GM21423 (cell line): ENCODE results near the gene SYNGR1.
"Not testable (repeated sequence)": the region's sequence is repeated elsewhere in the genome, so short reads cannot be mapped to it uniquely, and the experiment has no call there.

Experiments
- ATAC-seq: cut with Tn5 transposase; IDR thresholded peaks from one replicate; pipeline ENCODE4 v1.9.1; 2021; ENCODE audit warnings: mild to moderate bottlenecking, moderate library complexity; ENCODE audit not compliant: unreplicated experiment

The SYNGR1 gene

DNA sequence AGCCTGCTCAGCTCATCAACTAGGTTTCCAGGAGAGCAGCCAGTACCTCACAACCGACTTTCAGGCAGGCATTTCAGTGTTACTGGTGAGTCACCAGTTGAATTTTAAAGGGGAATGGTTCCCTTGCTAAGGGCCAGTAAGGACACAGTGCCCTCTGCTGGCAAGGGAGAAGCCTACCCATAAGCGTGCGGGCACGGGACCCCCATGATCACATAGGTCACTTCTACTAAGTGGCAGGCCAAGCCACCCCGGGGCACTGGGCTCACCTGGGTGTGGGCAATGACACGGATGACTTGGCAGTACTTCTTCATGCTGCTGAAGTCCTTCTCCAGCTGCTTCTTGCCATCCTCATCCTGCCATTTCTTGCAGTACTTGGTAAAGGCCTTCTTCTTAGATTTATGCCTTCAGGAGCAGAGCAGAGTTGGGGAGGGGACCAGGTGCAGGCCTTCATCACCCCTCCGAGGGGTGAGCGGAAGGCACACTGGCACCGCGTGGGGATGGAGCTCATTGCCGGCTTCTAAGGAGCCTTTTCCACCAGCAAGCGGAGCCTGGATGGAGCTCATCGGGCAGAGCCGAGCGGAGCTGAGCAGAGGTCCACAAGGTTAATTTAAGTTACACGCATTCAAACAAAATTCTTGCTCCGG lies 33.2 kb upstream of the SYNGR1 start:
- ATAC-seq: no peak

DNA sequence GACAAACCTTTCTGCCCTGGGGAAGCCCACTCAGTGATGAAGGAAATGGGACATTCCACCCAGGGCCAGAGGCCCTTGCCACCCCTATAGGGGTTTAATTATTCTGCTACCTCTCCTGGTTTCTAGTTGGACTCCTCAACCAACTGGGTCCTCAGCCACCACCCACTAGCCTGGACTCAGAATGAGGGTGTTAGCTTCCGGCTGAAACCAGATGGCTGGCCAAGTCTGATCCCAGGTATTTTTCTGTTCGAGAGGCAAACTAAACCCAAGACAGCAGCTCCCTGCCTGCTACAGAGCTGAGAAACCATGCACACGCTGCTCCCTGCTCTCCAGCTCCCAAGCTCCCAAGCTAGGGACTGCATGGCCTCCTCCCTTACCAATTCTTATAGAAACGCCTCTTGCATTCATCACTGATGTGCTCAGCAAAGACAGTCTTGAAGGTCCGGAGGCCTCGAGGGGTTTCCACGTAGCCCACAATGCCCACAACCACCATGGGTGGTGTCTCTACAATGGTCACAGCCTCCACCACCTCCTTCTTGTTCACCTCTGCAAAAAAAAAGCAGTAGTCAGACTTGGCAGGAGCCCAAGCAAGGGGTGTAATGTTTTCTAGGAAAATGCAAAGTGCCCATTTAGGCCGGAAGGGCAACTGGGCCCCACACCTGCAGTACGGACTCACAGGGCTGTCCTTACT lies 32.6 kb upstream of the SYNGR1 start:
- ATAC-seq: no peak

DNA sequence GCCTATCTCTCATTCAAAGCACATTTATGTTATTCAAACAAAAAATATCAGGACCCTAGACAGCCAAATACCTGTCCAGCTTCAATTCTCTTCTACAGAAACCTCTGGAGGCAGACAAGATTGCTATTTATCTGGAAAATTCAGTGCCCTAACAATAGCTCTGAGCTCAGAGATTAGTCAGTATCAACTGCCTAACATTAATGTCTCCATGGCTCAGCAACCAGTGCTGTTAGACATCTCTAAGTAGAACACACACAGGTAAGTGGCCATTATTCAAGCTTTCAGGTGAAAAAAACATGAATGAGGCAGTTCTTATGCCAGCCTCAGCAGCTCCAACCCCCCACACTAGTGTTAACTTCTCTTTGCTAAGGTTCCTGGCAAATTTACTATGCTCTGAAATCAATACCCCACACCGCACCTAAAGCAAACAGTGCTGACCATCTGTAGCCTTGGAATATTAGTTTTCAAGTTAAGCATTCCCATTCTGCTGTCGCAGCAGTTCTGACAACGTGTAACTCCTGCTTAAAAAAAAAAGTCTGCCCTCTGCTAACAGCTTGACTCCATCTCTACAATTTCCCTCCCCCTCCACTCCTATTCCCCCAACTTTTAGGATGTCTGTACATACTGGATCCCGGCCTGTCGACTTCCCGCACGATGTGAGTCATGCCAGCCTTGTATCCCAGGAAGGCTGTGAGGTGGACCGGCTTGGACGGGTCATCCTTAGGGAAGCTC lies 31.9 kb upstream of the SYNGR1 start:
- ATAC-seq: no peak

DNA sequence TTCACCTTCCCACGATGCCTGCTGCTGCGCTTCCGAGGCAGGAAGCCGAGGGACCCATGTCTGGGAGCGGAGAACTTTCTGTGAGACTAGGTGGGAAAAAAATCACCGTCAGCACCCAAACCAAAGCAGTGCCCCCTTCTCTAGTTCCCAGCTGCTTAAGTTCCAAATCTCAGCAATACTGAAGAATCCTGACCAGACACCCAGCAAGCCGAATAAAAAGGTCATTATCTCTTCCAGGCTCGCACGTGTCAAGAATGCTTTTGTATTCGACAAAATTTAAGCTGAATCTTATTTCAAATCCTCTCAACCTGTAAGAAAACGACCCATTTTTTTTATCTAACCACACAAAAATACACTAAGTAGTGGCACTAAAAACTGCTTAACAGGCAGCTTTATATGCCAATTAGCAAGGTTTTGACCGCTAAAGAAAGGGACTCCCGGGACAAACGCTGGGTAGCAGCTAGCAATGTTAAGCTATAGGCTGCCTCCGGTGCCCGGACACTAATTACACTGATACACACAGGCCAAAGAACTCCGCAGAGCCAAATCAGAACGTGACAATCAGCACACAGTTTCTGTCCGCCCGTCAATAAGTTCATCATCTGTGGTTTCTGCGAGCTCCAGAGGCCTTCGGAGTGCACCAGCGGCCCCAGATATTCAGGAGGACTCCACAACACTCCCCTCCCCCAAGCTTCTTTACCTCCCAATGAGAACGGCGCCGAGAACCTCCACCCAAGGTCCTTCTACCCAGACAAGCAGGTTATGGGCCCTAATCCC lies 31.1 kb upstream of the SYNGR1 start:
- ATAC-seq: peak; percentile 1

DNA sequence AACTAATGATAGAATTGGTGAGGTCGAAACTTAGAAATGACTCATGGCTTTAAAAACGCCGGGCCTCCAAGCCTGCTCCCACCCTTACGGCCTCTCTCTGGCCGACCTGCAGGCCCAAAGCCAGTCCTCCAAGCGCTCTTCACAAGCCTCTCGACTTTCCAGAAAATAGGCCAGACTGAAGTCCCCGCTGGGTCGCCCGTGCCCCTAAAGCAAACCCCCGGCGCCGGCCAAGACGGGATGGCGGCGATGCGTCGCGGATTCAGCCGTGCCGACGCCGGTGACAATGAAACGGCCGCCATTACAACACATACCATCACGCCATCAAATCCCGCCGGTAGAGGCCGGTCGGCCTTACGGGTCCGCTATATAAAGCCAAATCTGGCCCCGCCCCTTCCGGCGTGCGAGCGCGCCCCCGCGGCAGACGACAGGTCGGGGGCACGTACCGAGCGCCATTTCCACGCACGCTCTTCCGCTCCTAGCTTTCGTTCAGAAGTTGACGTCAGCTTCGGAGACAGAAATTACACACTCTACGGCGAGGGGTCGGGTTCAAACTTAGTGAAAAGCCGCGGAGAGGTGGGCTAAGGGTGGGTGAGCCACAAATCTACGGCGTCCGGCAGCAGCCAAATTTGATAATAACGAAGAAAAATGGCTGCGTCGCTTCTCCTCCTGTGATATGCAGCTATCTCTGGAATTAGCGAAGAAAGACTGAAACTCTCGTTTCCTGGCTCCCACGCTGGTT lies 30.3 kb upstream of the SYNGR1 start, which contains the start of gene RPL3:
RPL3 (minus strand) TSS at position 340 of the 739 bp plus-strand sequence; CDS start at position 314, 26 bp downstream.
- peak; percentile 79 for ATAC-seq

DNA sequence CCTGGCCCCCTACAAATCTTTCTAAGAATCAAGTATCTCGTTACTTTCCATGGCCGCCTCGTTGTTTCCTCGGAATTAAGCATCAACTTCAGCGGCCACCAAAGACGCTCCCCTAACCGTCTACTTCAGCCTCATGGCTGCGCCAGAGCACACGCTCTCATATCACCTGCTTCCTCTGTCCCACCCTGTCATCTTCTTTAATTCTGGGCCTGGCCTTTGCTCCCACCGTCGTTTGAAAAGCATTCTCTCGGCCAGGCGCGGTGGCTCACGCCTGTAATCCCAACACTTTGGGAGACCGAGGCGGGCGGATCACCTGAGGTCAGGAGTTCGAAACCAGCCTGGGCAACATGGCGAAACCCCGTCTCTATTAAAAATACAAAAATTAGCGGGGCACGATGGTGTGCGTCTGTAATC lies 29.2 kb upstream of the SYNGR1 start:
- not testable (repeated sequence) for ATAC-seq

DNA sequence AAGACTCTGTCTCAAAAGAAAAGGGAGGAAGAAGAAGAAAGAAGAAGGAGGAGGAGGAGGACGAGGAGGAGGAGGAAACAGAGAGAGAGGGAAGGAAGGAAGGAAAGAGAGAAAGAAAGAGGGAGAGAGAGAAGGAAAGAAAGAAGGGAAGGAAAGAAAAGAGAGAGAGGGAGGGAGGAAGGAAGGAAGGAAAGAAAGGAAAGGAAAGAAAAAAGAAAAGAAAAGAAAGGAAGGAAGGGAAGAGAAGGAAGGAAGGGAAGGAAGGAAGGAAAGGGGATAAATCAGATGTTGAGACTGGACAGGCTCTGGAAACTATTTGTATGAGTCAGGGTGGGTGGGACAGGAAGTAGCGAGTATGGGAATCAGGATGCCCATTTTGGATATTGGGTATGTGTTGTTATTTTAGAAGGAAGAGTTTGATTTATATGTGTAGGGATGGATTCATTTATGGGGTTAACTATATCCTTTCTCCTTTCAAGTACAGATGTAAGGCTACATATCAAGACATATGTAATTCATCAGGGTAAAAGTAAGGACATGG lies 24.3 kb upstream of the SYNGR1 start:
- no peak for ATAC-seq

DNA sequence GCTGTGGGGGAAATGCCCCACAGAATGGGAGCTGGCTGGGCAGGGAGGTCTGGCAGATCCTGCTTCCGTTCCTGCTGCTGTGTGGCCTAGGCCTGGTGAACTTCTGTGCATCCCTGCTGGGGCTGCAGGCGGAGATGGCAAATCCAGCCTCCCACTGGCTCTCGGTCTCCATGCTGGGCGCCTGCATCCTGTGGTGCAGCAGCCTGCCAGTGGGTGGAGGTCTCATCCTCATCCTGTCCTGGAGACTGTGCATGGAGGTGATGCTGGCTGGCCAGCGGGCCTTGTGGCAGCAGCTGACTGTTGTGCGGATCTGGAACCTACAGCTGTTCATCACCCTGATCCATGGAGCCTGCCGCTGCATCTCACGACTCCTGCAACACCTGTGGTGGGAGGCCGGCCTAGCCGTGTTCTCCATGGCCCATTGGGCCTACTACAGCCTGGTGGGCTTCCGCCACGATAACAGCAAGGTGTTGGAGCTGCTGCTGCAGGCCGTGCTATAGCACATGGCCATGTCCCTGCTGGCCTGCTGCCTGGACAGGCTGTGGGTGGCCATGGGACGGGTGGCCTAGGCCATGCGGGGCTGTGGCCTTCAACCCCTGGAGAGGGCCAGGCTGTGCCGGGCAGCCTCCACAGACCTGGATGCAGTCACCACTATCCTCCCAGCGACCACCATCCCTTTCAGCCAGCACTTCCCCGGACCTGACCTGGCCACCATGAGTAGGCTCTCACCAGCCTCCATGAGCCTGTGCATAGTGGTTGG lies 21.6 kb upstream of the SYNGR1 start:
- no peak for ATAC-seq

DNA sequence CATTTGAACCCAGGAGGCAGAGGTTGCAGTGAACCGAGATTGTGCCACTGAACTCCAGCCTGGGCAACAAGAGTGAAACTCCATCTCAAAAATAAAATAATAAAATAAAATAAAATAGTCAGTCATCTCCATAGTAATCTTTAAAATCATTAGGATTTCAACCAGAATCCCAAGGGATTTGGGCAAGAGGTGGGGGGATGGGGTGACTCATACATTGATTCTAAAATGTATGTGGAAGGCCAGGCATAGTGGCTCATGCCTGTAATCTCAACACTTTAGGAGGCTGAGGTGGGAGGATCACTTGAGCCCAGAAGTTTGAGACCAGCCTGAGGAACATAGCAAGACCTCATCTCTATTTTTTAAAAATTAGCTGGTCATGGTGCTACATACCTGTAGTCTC lies 19.2 kb upstream of the SYNGR1 start:
- ATAC-seq: not testable (repeated sequence)

DNA sequence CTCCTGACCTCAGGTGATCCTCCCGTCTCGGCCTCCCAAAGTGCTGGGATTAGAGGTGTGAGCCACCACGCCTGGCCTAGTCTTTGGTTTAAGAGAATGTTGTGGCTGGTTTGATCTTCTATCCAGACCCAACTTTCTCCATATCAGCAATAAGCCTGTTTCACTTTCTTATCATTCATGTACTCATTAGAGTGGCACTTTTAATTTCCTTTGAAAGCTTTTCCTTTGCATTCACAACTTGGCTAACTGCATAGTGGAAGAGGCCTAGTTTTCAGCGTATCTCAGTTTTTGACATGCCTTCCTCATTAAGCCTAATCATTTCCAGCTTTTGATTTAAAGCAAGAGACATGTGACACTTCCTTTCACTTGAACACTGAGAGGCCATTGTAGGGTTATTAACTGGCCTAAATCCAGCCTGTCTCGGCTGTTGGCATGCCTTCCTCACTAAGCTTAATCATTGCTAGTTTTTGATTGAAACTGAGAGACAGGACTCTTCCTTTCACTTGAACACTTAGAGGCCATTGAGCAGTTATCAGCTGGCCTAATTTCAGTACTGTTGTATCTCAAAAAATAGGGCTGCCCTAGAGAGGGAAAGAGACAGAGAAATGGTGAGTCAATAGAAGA lies 17.2 kb upstream of the SYNGR1 start:
- no peak for ATAC-seq

DNA sequence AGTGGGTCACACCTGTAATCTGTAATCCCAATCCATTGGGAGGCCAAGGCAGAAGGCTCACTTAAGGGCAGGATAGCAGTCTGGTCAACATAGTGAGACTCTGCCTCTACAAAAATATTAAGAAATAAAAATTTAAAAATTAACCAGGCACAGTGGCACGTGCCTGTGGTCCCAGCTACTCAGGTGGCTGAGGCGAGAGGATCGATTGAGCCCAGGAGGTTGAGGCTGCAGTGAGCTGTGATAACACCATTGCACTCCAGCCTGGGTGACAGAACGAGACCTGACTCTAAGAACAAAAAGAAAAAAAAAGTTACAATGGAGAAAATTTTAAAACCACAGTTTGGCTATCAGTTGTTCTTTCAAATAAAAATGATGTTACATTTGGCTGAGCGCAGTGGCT lies 13.4 kb upstream of the SYNGR1 start:
- ATAC-seq: no peak

DNA sequence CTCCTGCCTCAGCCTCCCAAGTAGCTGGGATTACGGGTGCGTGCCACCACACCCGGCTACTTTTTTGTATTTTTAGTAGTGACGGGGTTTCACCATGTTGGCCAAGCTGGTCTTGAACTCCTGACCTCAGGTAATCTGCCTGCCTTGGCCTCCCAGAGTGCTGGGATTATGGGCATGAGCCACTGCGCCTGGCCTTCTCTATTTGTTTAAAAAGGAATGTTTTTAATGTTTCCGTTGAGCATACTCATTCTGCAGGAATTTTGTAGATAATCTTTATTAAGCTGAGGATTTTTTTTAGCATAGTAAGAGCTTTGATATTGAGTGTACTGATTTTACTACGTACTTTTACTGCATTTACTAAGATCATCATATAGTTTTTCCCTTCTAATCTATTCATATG lies 10.0 kb upstream of the SYNGR1 start:
- ATAC-seq: not testable (repeated sequence)

DNA sequence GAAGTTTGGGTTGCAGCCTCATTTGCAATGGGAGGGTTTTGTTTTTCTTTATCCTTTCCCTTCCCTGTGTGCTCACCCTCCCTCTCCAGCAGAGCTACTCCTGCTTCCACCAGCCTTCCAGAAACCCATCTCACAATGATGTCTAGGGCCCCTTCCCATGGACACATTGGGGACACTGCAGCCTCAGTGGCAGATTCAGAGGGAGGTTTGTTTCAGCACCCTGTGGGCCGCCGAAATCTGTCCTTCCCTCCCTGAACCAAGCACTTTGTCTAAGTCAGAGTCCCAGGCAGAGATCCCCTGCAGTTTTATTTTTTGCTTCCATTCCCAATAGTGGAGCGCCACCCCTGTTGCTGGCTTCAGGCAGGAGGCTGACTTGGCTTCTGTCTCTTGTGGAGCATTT lies 8.6 kb upstream of the SYNGR1 start:
- no peak for ATAC-seq

DNA sequence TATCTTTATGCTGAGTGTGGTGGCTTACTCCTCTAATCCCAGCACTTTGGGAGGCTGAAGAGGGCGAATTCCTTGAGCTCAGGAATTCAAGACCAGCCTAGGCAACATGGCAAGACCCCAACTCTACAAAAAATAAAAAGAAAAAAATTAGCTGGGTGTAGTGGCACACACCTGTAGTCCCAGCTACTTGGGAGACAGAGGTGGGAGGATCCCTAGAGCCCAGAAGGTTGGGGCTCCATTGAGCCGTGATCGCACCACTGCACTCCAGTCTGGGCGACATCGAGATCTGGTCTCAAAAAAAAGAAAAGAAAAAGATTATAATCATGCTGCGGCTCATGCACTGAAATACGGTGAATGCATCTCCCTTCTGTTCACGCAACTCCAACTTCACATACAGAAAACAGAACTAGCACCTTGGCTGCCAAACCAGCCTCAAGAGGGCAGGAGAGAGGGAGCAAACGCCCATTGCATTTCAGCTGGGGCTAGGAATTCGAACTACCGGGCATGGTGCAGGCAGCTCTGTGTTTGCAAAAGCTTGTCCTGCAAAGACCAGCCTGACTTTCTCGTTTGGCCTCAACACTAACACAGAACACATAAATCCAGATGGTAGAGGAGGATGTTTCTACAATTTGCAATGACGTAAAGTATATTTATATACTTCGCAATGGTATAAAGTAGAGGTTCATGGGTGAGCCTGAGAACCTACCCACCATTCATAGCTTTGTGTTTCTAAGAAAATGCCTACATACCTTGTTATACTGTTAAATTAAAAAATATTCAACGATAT lies 6.3 kb upstream of the SYNGR1 start:
- no peak for ATAC-seq

DNA sequence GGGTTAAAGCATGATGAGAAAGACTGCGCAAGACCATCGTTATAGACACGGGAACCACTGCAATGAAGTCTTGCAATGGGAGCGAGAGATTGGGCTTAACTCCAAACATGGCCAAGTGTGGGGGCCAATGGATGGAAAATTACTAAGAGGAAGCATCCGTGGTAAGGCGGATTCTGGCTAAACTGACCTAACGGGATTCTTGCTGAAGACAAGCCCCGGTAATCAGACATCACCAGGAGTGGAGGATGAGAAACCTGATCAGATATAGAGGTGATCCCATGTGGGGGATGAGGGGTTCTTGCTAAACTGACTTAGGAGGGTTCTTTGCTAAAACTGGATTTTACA lies 5.8 kb upstream of the SYNGR1 start:
- ATAC-seq: no peak

DNA sequence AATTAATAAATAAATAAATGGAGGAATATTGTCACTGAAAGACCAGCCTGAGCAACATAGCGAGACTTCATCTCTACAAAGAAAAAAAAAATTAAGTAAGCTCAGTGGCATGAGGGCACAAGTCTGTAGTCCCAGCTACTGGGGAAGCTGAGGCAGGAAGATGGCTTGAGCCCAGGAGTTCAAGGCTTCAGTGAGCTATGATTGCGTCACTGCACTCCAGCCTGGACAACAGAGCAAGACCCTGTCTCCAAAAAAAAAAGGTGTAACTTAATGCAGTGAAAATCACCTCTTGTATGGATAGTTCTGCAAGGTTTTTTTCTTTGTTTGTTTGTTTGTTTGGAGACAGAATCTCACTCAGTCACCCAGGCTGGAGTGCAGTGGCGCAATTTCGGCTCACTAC lies 4.6 kb upstream of the SYNGR1 start:
- no peak for ATAC-seq

DNA sequence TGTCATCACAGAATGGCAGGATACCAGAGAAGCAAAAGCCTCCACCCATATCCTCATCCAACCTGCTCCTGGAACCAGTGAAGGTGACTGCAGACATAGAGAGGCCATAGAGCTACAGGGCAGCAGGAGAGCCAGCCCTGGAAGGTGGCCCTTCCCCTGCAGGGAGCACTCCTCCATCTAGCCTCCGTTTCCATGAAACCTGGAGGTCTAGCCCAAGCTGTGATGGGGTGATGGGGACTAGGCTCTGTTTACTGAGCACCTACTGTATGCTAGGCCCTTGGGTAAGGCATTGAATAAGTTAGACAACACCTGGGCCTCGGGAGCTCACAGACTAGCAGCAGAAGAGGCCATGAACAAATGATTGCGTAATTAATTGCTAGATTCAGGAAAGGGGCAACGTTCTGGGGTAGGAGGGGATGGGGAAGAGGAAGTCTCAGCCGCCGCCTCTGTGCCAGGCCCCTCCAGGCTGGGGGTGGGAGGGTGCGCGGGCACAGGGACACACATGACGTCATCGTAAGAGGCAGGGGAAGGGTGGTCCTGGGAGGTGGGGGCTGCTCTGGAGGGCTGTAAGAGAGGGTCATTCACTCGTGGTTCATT lies 784 bp upstream of the SYNGR1 start:
- no peak for ATAC-seq

DNA sequence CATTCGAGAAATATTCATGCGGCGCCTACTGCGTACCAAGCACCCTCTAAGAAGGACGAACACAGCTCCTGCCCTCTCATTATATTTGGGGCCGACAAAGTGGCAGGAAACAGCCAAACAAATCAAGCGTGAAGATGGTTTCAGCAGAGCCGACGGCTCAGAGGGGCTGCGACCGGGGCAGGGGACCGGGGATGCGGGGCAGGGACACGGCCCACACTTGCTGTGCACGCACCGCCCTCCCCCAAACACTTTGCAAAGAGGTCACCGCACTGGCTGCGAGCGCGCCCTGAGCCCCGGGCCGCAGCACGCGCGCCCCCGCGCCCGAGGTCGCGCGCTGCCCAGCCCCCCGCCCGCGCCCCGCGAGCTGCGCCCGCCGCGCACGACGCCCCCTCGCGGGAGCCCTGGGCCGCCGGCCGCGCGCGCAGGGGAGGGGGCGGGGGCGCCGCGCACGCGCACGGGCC lies 255 bp upstream of the SYNGR1 start:
- no peak for ATAC-seq
